PFSK-1 (cell line): ENCODE data around the gene CD55.

Experiments
- POLR2AphosphoS5 ChIP-seq: IDR thresholded peaks from 2 replicates; pipeline ENCODE4 v1.6.1; 2012; ENCODE audit warnings: low read depth, mild to moderate bottlenecking, control low read depth, low read length, moderate library complexity
- TAF1 ChIP-seq: IDR thresholded peaks from 2 replicates; pipeline ENCODE4 v1.6.1; 2012; ENCODE audit warnings: low read length, control low read depth, borderline replicate concordance; ENCODE audit not compliant: insufficient read depth

DNA sequence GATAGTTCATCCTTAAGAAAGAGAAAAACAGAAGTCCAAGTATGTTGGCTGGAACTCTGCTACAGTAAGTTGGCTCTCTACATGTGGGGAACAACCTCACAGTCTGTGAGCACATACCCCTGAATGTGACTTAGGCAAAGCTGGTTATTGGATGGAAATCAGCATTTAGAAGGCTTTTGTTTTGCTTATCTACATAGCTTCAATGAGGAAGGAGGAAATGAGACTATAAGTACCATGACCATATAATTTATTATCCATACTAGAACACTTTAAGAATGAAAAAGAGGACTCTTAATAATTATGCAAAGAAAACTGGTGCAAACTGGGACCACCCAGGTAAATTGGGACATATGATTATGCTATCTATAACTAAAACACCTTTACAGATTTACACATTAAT, 31.7 kb upstream of the CD55 start:
- TF ChIP-seq POLR2AphosphoS5 (no peak), TAF1 (no peak)
